ENCODE data around the gene MS4A2.

- TF ChIP-seq CTCF (conservative IDR thresholded peaks at IDR 0.05 in 1 of 2, IDR thresholded peaks at IDR 0.05 in 1 of 2; ENCODE audit: extremely low read depth in 1 of 2, insufficient read depth in 1 of 2, low read depth in 1 of 2, low read length in 2 of 2) (no peak), EZH2 (IDR thresholded peaks at IDR 0.05; ENCODE audit: borderline replicate concordance, low read length) (no peak)
Measured at GRCh38 chr11:60111793-60112192, 23.3 kb downstream of the MS4A2 start.
